PC-3 (cell line): ENCODE results near the gene MEST. TPM values are rescaled to one million over a fixed set of nuclear protein-coding genes. Genes with fewer than 3 reads are reported as not detected.

ENCODE experiments used
- ATAC-seq: fragments of 200-7000 bp; cut with Tn5 transposase; 2 replicates; pipeline ENCODE4 v1.9.1; 2020; ENCODE audit warnings: mild to moderate bottlenecking, moderate library complexity
- BruUV-seq: library from RNA; stranded (reverse); fragments of 400-500 nt; replicated peaks from 2 replicates; lab custom pipeline; 2021; lab: Mats Ljungman, UMichigan
- CTCF ChIA-PET: fragments of 300-600 bp; sonication (Branson Sonifier 250); formaldehyde crosslinking; loops from one replicate; lab custom pipeline; 2022; ENCODE audit warnings: antibody characterized with exemption; lab: Charles Lee
- POLR2A ChIA-PET: fragments of 300-600 bp; sonication (Branson Sonifier 250); formaldehyde crosslinking; loops from one replicate; lab custom pipeline; 2022; ENCODE audit warnings: antibody characterized with exemption; ENCODE audit not compliant: unreplicated experiment; lab: Charles Lee
- DNase-seq: peaks from one replicate; pipeline ENCODE4 v3.0.0-alpha.2; 2015
- H2AFZ ChIP-seq: fragments of 300-600 bp; sonication (generic); 2 replicates; pipeline ENCODE4 v1.6.0; 2016; ENCODE audit warnings: antibody characterized with exemption, low read length
- H3F3A ChIP-seq: fragments of 300-600 bp; sonication (generic); one replicate; pipeline ENCODE4 v1.6.0; 2017; ENCODE audit warnings: antibody characterized with exemption, low read length, control low read depth, mild to moderate bottlenecking; ENCODE audit not compliant: unreplicated experiment
- H3K27ac ChIP-seq: fragments of 300-600 bp; sonication (generic); 2 replicates; pipeline ENCODE4 v1.5.1; 2016; ENCODE audit warnings: mild to moderate bottlenecking, low read length
- H3K27me3 ChIP-seq: fragments of 300-600 bp; sonication (generic); 2 replicates; pipeline ENCODE4 v1.6.1; 2016; ENCODE audit warnings: low read length, mixed read lengths
- H3K36me3 ChIP-seq: fragments of 300-600 bp; sonication (generic); 2 replicates; pipeline ENCODE4 v1.6.1; 2016; ENCODE audit warnings: low read depth, mixed run types, low read length, mixed read lengths
- H3K4me1 ChIP-seq: fragments of 300-600 bp; sonication (generic); 2 replicates; pipeline ENCODE4 v1.5.1; 2016; ENCODE audit warnings: low read length; ENCODE audit not compliant: insufficient read depth
- H3K4me2 ChIP-seq: fragments of 300-600 bp; sonication (generic); 2 replicates; pipeline ENCODE4 v1.6.0; 2016; ENCODE audit warnings: low read length
- H3K4me3 ChIP-seq: fragments of 300-600 bp; sonication (generic); 2 replicates; pipeline ENCODE4 v1.5.1; 2016; ENCODE audit warnings: mild to moderate bottlenecking, low read length, mixed read lengths
- H3K79me2 ChIP-seq: fragments of 300-600 bp; sonication (generic); 2 replicates; pipeline ENCODE4 v1.6.1; 2017; ENCODE audit warnings: low read length, mixed read lengths
- H3K9ac ChIP-seq: fragments of 300-600 bp; sonication (generic); 2 replicates; pipeline ENCODE4 v1.6.0; 2016; ENCODE audit warnings: mild to moderate bottlenecking, low read length
- H3K9me2 ChIP-seq: fragments of 300-600 bp; sonication (generic); replicated peaks from 2 replicates; pipeline ENCODE4 v1.6.1; 2016; ENCODE audit warnings: mixed run types, low read length, mixed read lengths
- H3K9me3 ChIP-seq: fragments of 300-600 bp; sonication (generic); 2 replicates; pipeline ENCODE4 v1.6.1; 2016; ENCODE audit warnings: low read length, mixed read lengths
- H4K20me1 ChIP-seq: fragments of 300-600 bp; sonication (generic); 2 replicates; pipeline ENCODE4 v1.6.1; 2016; ENCODE audit warnings: low read length, mixed read lengths
- EZH2 ChIP-seq: fragments of 300-600 bp; sonication (generic); IDR thresholded peaks from one replicate; pipeline ENCODE4 v1.6.1; 2017; ENCODE audit warnings: antibody characterized with exemption, mild to moderate bottlenecking, low read length; ENCODE audit not compliant: unreplicated experiment
- EZH2phosphoT487 ChIP-seq: fragments of 300-600 bp; sonication (generic); IDR thresholded peaks from 2 replicates; pipeline ENCODE4 v1.6.1; 2018; ENCODE audit warnings: mild to moderate bottlenecking, antibody characterized with exemption, low read length, borderline replicate concordance
- intact Hi-C: fragments of 100-400 bp; cut with micrococcal nuclease; formaldehyde crosslinking; loops from 2 replicates; pipeline ENCODE4 v1.9.0; 2023
- total RNA-seq: library from RNA; depleted of rRNA; stranded (reverse); fragments of >200 nt; gene quantifications from 2 replicates; pipeline ENCODE4 v1.2.3, GENCODE V29; 2014
- TF ChIP-seq, protein P1 (sequence below): fragments of 300-600 bp; sonication (generic); conservative IDR thresholded peaks from 2 replicates; pipeline ENCODE4 v1.5.1; 2017; ENCODE audit warnings: antibody characterized with exemption, low read depth, mild to moderate bottlenecking, low read length

MEST gene
- total RNA-seq, 1 experiment from 2014 or later = 25.2 TPM

DNA sequence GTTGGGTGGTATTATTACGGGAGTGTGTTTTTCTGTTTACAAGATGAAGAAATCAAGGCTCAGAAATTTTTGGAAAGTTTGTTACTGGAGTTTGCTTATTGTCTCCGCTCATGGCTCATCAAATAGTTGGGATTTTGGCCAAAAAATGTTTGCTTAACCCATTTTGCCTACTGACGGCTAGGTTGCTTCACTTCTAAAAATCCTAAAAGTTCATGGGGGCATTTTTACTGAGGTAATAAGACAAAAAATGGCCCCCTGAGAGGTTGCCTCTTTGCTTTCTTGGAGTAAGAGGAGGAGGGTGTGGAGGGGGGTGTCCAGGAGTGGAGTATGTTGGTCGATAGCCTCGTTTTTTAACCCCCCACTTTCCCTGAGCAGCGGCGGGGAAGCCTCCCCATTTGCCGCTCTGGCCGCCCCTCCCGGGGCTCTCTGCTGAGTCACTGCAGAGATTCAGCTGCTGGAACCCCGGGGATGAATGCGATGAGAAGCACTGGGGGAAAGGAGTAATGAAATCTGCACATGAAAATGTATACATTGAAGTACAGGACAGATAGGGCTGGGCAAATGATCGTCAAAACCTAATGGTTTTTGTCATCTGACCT lies 1.5 kb downstream of the MEST start:
- no TSS peak for BruUV-seq
- H3K9me3 ChIP-seq = no peaks in the 10 kb centered on the region
- no peak overlapping the region for H3K4me2 ChIP-seq
- ATAC-seq = no peak
- POLR2A ChIA-PET = no interaction called here
- DNase-seq = no peak
- no peak overlapping the region for H3K27ac ChIP-seq
- no peak overlapping the region for H2AFZ ChIP-seq
- intact Hi-C loops = no loop called here
- H3K4me1 ChIP-seq = no peaks in the 10 kb centered on the region
- no peaks in the 10 kb centered on the region for H3F3A ChIP-seq
- peaks cover 38% of the 10 kb centered on the region for H3K79me2 ChIP-seq
- H3K9me2 ChIP-seq = no peaks in the 10 kb centered on the region
- no peak overlapping the region for H3K9ac ChIP-seq
- CTCF ChIA-PET = no interaction called here
- H4K20me1 ChIP-seq = no peaks in the 10 kb centered on the region
- no peak for TF ChIP-seq EZH2
- TF ChIP-seq EZH2phosphoT487 = no peak
- TF ChIP-seq, protein P1, sequence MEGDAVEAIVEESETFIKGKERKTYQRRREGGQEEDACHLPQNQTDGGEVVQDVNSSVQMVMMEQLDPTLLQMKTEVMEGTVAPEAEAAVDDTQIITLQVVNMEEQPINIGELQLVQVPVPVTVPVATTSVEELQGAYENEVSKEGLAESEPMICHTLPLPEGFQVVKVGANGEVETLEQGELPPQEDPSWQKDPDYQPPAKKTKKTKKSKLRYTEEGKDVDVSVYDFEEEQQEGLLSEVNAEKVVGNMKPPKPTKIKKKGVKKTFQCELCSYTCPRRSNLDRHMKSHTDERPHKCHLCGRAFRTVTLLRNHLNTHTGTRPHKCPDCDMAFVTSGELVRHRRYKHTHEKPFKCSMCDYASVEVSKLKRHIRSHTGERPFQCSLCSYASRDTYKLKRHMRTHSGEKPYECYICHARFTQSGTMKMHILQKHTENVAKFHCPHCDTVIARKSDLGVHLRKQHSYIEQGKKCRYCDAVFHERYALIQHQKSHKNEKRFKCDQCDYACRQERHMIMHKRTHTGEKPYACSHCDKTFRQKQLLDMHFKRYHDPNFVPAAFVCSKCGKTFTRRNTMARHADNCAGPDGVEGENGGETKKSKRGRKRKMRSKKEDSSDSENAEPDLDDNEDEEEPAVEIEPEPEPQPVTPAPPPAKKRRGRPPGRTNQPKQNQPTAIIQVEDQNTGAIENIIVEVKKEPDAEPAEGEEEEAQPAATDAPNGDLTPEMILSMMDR = no peak
- H3K36me3 ChIP-seq = peaks cover 3% of the 10 kb centered on the region; the same call in 1 of the 2 replicates
- no peak overlapping the region for H3K4me3 ChIP-seq
- H3K27me3 ChIP-seq = no peaks in the 10 kb centered on the region

DNA sequence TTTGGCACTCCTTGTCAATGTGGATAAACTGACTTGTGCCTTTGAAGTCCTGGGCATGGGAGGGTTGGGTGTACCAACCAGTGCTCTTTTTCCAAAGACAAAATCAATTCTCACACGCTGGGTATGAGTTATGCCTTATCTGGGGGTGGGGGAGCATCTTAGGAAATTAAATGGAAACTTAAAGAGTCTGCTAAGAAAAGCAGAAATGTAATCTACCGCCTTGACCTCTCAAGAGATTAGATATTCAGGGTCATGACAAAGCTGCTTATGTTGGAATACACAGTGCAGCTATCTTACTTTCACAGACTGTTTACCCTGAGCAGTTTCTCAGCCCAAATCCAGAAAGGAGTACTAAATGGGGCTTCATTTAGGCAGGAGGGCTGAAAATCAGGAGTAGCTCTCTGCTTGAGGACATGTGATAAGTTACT lies 2.6 kb downstream of the MEST start:
- H3K9me3 ChIP-seq = no peaks in the 10 kb centered on the region
- CTCF ChIA-PET = no interaction called here
- H2AFZ ChIP-seq = no peak overlapping the region
- H3F3A ChIP-seq = no peaks in the 10 kb centered on the region
- no peaks in the 10 kb centered on the region for H3K4me1 ChIP-seq
- no peak for ATAC-seq
- H3K4me2 ChIP-seq = no peak overlapping the region
- POLR2A ChIA-PET = no interaction called here
- H4K20me1 ChIP-seq = no peaks in the 10 kb centered on the region
- no peak for DNase-seq
- intact Hi-C loops = no loop called here
- peaks cover 34% of the 10 kb centered on the region for H3K79me2 ChIP-seq
- TF ChIP-seq EZH2phosphoT487 (no peak), EZH2 (no peak)
- TF ChIP-seq, protein P1 = no peak
- no peak overlapping the region for H3K4me3 ChIP-seq
- H3K27me3 ChIP-seq = no peaks in the 10 kb centered on the region
- H3K27ac ChIP-seq = no peak overlapping the region
- H3K36me3 ChIP-seq = peaks cover 3% of the 10 kb centered on the region; the same call in 1 of the 2 replicates
- H3K9ac ChIP-seq = no peak overlapping the region
- H3K9me2 ChIP-seq = no peaks in the 10 kb centered on the region
- BruUV-seq = no TSS peak

DNA sequence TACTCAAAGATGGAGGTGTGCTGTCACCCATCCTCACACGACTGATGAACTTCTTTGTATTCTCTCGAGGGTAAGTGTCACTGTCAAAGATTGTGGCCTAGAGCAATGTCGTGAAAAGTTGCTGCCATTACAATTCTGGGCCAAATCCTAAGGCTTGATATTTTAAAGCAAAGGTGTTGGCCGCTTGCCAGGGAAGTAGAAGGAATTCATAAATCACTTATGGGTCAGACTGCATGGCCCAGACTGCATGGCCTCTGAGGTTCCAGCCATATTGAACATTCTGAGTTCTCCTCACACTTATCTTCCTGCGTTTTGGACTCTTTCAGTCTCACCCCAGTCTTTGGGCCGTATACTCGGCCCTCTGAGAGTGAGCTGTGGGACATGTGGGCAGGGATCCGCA lies 8.6 kb downstream of the MEST start:
- Histone ChIP-seq H3K36me3 (peaks cover 12% of the 10 kb centered on the region), H3K79me2 (no peaks in the 10 kb centered on the region), H3K4me3 (no peak overlapping the region), H3K27me3 (no peaks in the 10 kb centered on the region), H3K27ac (no peak overlapping the region), H3K9ac (no peak overlapping the region), H3K4me2 (no peak overlapping the region), H2AFZ (no peak overlapping the region), H3K9me3 (no peaks in the 10 kb centered on the region), H4K20me1 (no peaks in the 10 kb centered on the region), H3K4me1 (no peaks in the 10 kb centered on the region), H3K9me2 (no peaks in the 10 kb centered on the region), H3F3A (no peaks in the 10 kb centered on the region)
- BruUV-seq = no TSS peak
- intact Hi-C loops = no loop called here
- TF ChIP-seq EZH2phosphoT487 (no peak), EZH2 (no peak)
- TF ChIP-seq, protein P1 = no peak
- ATAC-seq = no peak
- ChIA-PET POLR2A (no interaction called here), CTCF (no interaction called here)
- DNase-seq = no peak
